Spleen (tissue), 11 donors: ENCODE measurements around the gene LRATD1. TPM values are rescaled to one million over a fixed set of nuclear protein-coding genes. Genes with fewer than 3 reads are reported as not detected.

Source experiments
- DNase-seq: peaks from one replicate; pipeline ENCODE4 v3.0.0-alpha.2; 2020
- H3K27ac ChIP-seq, 8 donors: fragments of 200-600 bp; sonication (generic) in 7 of 8; 1 replicate in 4 of 8; 2 replicates in 4 of 8; pipeline versions ENCODE4 v1.5.0 to v1.8.0; 2016 to 2021; ENCODE audit warnings: inconsistent platforms in 4 of 8, mild to moderate bottlenecking in 4 of 8, moderate library complexity in 1 of 8
- H3K27me3 ChIP-seq, 7 donors: fragments of 200-600 bp; sonication (generic) in 6 of 7; replicated peaks in 1 of 7; 1 replicate in 4 of 7; 2 replicates in 3 of 7; pipeline versions ENCODE4 v1.5.0 to v1.8.0; 2016 to 2021; ENCODE audit warnings: inconsistent platforms in 3 of 7, mild to moderate bottlenecking in 1 of 7
- H3K36me3 ChIP-seq, 6 donors: fragments of 200-600 bp; sonication (generic) in 5 of 6; 1 replicate in 4 of 6; 2 replicates in 2 of 6; pipeline versions ENCODE4 v1.5.0 to v1.8.0; 2016 to 2021; ENCODE audit warnings: inconsistent platforms in 2 of 6
- H3K4me1 ChIP-seq, 6 donors: fragments of 200-600 bp; sonication (generic) in 5 of 6; 1 replicate in 3 of 6; 2 replicates in 3 of 6; pipeline versions ENCODE4 v1.5.0 to v1.8.0; 2016 to 2021; ENCODE audit warnings: inconsistent platforms in 3 of 6
- H3K4me3 ChIP-seq, 8 donors: fragments of 200-600 bp; sonication (generic) in 7 of 8; 1 replicate in 4 of 8; 2 replicates in 4 of 8; pipeline versions ENCODE4 v1.5.0 to v1.8.0; 2016 to 2021; ENCODE audit warnings: inconsistent platforms in 4 of 8, mild to moderate bottlenecking in 4 of 8, moderate library complexity in 2 of 8
- H3K9me3 ChIP-seq, 8 donors: fragments of 200-600 bp; sonication (generic) in 7 of 8; 1 replicate in 4 of 8; 2 replicates in 4 of 8; pipeline versions ENCODE4 v1.5.0 to v1.8.0; 2016 to 2021; ENCODE audit warnings: inconsistent platforms in 4 of 8
- POLR2A ChIP-seq, 3 donors: fragments of 450-650 bp; IDR thresholded peaks; one replicate each; pipeline ENCODE4 v1.5.1; 2017; ENCODE audit warnings: antibody characterized with exemption in 3 of 3, mild to moderate bottlenecking in 1 of 3
- POLR2AphosphoS5 ChIP-seq, 3 donors: sonication (generic); formaldehyde crosslinking; IDR thresholded peaks; one replicate each; pipeline ENCODE4 v1.5.1; 2017; ENCODE audit warnings: antibody characterized with exemption in 3 of 3
- WGBS, 5 donors: extraction: QIAGEN DNeasy Blood & Tissue Kit in 3 of 5; methylation state at CpG; one replicate each; pipeline versions ENCODE4 v1.1.5 to v1.1.7; 2013 to 2018; 5-methylcytosine and 5-hydroxymethylcytosine counted together
- intact Hi-C: fragments of 100-400 bp; cut with DNase I; formaldehyde crosslinking; loops from one replicate; pipeline ENCODE4 v1.15.0; 2023; ENCODE audit warnings: low total_unique reads
- polyA plus RNA-seq, 3 donors: library from polyadenylated mRNA; stranded (reverse); fragments of 200-250 nt; gene quantifications; one replicate each; pipeline ENCODE4 v1.2.1, GENCODE V29; 2013
- total RNA-seq, 7 donors: library from RNA; depleted of rRNA in 3 of 7; stranded (reverse); fragments of >200 nt in 3 of 7; fragmentation: NEBNext Ultra II Directional in 4 of 7; extraction: Animal tissue kit (Norgen Biotek cat#: 25700) in 4 of 7; gene quantifications; one replicate each; pipeline versions ENCODE4 v1.1.0 to v1.2.1, GENCODE V29; 2016 to 2021
- TF ChIP-seq, protein P1 (sequence below), 11 experiments: fragments of 200-600 bp in 7 of 11; fragments of 450-650 bp in 4 of 11; sonication (generic) in 4 of 11; IDR thresholded peaks in 8 of 11; conservative IDR thresholded peaks in 3 of 11; 1 replicate in 7 of 11; 2 replicates in 4 of 11; pipeline versions ENCODE4 v1.4.0 to v1.8.0; 2016 to 2021; ENCODE audit warnings: antibody characterized with exemption in 11 of 11, inconsistent platforms in 4 of 11, mild to moderate bottlenecking in 1 of 11
- donor health status: healthy with polysubstance abuse.
- donor health status: DM: no; HTN: no; CAD: no; lungs with moderate emphysema.
- donor health status: DM: no; HTN: no; CAD: no.
- donor health status: Bipolar disorder and iron deficiency.
- donor health status: healthy.
- donor health status: DM: no; HTN: no; CAD: no.
- donor health status: DM: yes; HTN: yes; CAD: no.

LRATD1 gene
- total and polyA plus RNA-seq, 10 donors, result 0.13 to 1.1 (median 0.31) TPM

DNA sequence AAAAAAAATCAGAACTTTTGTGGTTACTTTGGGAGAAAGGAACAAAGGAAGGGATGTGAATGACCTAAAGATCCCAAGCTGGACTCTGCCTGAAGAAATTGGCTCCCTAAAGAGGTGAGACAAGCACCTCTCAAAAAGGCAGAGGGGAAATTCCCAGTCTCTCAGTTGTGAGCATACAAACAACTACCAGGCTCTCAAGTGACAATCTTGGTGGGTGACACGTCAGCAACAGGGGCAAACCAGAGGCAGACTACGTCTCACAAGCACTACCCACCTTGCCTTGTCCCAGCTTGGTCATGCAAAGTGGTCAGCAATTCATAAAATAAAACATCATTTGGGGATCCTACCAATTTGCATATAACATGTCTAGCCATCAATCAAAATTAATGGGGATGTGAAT is 24.3 kb upstream of the LRATD1 start:
- Histone ChIP-seq H3K36me3 (no peaks in the 10 kb centered on the region), H3K27me3 (no peaks in the 10 kb centered on the region), H3K27ac (no peak overlapping the region), H3K4me3 (no peak overlapping the region), H3K9me3 (no peaks in the 10 kb centered on the region), H3K4me1 (no peaks in the 10 kb centered on the region)
- 61 to 89% (median 68%) methylated on average over 2 of the region's 2 CpGs for WGBS, 5 donors
- DNase-seq, result no peak
- TF ChIP-seq POLR2AphosphoS5 (IDR thresholded peaks at IDR 0.05), result no peak
- TF ChIP-seq, protein P1, sequence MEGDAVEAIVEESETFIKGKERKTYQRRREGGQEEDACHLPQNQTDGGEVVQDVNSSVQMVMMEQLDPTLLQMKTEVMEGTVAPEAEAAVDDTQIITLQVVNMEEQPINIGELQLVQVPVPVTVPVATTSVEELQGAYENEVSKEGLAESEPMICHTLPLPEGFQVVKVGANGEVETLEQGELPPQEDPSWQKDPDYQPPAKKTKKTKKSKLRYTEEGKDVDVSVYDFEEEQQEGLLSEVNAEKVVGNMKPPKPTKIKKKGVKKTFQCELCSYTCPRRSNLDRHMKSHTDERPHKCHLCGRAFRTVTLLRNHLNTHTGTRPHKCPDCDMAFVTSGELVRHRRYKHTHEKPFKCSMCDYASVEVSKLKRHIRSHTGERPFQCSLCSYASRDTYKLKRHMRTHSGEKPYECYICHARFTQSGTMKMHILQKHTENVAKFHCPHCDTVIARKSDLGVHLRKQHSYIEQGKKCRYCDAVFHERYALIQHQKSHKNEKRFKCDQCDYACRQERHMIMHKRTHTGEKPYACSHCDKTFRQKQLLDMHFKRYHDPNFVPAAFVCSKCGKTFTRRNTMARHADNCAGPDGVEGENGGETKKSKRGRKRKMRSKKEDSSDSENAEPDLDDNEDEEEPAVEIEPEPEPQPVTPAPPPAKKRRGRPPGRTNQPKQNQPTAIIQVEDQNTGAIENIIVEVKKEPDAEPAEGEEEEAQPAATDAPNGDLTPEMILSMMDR (IDR thresholded peaks at IDR 0.05 in 8 of 11, conservative IDR thresholded peaks at IDR 0.05 in 3 of 11), result no peak
- no peak for TF ChIP-seq POLR2A (IDR thresholded peaks at IDR 0.05)
- intact Hi-C loops, result no loop called here

DNA sequence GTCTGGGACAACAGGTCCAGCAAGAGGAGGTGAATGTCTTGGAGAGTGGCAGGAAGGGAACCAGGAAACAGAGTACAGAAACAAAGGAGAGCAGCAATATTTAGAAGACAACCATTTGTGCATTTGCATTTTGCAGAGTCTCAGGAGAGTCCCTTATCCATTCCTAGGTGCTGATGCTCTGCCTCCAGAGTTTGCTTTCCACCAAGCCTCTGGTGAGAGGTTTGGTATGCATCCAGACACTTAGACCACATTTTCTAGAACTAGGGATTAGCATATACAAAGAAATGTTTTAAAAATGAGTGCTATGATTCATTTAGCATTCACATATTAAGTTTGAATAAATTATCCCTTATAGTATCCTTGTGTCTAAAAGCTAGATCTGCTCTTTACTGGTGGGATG is 18.5 kb upstream of the LRATD1 start:
- intact Hi-C loops, result no loop called here
- H3K36me3 ChIP-seq, result no peaks in the 10 kb centered on the region
- TF ChIP-seq POLR2AphosphoS5 (IDR thresholded peaks at IDR 0.05), result no peak
- TF ChIP-seq POLR2A (IDR thresholded peaks at IDR 0.05), result no peak
- TF ChIP-seq, protein P1 (IDR thresholded peaks at IDR 0.05 in 8 of 11, conservative IDR thresholded peaks at IDR 0.05 in 3 of 11), result no peak
- no peaks in the 10 kb centered on the region for H3K9me3 ChIP-seq
- H3K27me3 ChIP-seq, result no peaks in the 10 kb centered on the region
- H3K4me3 ChIP-seq, result no peak overlapping the region
- no peaks in the 10 kb centered on the region for H3K4me1 ChIP-seq
- no peak for DNase-seq
- no peak overlapping the region for H3K27ac ChIP-seq

DNA sequence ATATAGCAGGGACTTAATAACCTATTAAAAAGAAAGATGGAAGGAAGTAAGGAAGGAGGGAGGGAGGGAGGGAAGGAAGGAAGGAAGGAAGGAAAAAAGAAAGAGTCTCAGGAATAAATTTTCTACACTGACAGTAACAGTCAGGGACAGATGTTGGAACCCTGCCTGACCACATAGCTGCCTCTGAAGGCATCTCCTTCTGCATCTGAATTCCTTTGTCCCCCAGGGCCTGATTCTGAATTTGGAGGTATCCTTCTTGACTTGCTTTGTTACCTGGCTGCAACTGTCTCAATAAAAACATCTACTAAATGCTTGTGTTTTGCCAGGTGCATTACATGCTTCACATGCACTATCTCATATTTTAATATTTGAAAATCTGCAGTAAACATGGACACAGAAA is 17.4 kb upstream of the LRATD1 start:
- TF ChIP-seq, protein P1 (IDR thresholded peaks at IDR 0.05 in 8 of 11, conservative IDR thresholded peaks at IDR 0.05 in 3 of 11), result no peak
- TF ChIP-seq POLR2A (IDR thresholded peaks at IDR 0.05), result no peak
- no peak for DNase-seq
- Histone ChIP-seq H3K36me3 (no peaks in the 10 kb centered on the region), H3K27ac (no peak overlapping the region), H3K27me3 (no peaks in the 10 kb centered on the region), H3K4me1 (no peaks in the 10 kb centered on the region), H3K4me3 (no peak overlapping the region), H3K9me3 (no peaks in the 10 kb centered on the region)
- intact Hi-C loops, result no loop called here

DNA sequence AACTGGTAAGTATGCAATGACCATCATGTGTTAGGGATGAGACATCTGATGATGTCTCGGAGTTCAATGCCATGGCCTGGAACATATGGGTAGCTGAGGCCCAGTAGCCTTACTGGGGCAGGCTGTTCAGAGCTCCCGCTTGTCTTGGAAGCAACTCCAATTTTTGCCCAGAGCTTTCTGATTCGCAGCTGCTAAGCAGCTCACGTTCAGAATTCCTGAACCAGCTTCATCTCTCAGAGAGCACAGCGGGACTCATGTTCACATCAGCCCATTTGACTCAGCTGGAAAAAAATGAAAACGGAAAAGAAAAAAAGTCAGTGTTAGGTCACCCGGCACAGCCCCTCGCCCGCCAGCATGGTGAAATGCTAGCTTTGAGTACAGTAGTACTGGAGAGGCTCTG is 16.8 kb upstream of the LRATD1 start:
- H3K27ac ChIP-seq, result no peak overlapping the region
- WGBS, 5 donors, result 79 to 93% (median 90%) methylated on average over 9 of the region's 9 CpGs
- H3K36me3 ChIP-seq, result no peaks in the 10 kb centered on the region
- no peaks in the 10 kb centered on the region for H3K27me3 ChIP-seq
- TF ChIP-seq POLR2AphosphoS5 (IDR thresholded peaks at IDR 0.05) (no peak), POLR2A (IDR thresholded peaks at IDR 0.05) (no peak)
- TF ChIP-seq, protein P1 (IDR thresholded peaks at IDR 0.05 in 8 of 11, conservative IDR thresholded peaks at IDR 0.05 in 3 of 11), result no peak
- H3K4me3 ChIP-seq, result no peak overlapping the region
- H3K9me3 ChIP-seq, result no peaks in the 10 kb centered on the region
- intact Hi-C loops, result no loop called here
- DNase-seq, result no peak
- H3K4me1 ChIP-seq, result no peaks in the 10 kb centered on the region
